ENCODE measurements around the gene TAX1BP3. TPM values are rescaled to one million over a fixed set of nuclear protein-coding genes. Genes with fewer than 3 reads are reported as not detected.

The TAX1BP3 gene
- total RNA-seq, 1 experiment from 2014 or later, result 147 TPM

- intact Hi-C loops (cut with micrococcal nuclease), result loop anchor here (1.0 to 5.0 kb wide), 3 partner anchors 32 to 161 kb away; partner anchors contain the start of genes ASPA and TRPV3
- Mint-ChIP-seq H3K27ac (ENCODE audit: low read depth, unreplicated experiment) (peak overlapping the region; percentile 100), H3K27me3 (ENCODE audit: insufficient read depth, unreplicated experiment) (no peaks in the 10 kb centered on the region), H3K4me1 (ENCODE audit: insufficient read depth, unreplicated experiment) (peaks cover 17% of the 10 kb centered on the region), H3K9me3 (ENCODE audit: unreplicated experiment) (no peaks in the 10 kb centered on the region), H3K36me3 (ENCODE audit: insufficient read depth, unreplicated experiment) (peaks cover 16% of the 10 kb centered on the region), H3K4me3 (ENCODE audit: unreplicated experiment) (peak overlapping the region; percentile 93)
- CTCF ChIA-PET, result interaction anchor here (0.6 to 1.4 kb wide), 4 partner anchors 31 to 778 kb away, joined by 3 to 4 read pairs (median 4); no protein-coding TSS in a partner anchor
- TSS peak; percentile 47 for BruUV-seq (replicated peaks)
- POLR2A ChIA-PET, result interaction anchor here (0.5 to 3.1 kb wide), 15 partner anchors 8 to 764 kb away, joined by 3 to 36 read pairs (median 7); partner anchors contain the start of genes EMC6, HASPIN and TAX1BP3
- no peak for TF ChIP-seq CTCF (IDR thresholded peaks at IDR 0.05; ENCODE audit: unreplicated experiment)
- no peak for DNase-seq (ENCODE audit: unreplicated experiment)
Observed at GRCh38 chr17:3635474-3636153, 32.8 kb downstream of the TAX1BP3 start.

DNA sequence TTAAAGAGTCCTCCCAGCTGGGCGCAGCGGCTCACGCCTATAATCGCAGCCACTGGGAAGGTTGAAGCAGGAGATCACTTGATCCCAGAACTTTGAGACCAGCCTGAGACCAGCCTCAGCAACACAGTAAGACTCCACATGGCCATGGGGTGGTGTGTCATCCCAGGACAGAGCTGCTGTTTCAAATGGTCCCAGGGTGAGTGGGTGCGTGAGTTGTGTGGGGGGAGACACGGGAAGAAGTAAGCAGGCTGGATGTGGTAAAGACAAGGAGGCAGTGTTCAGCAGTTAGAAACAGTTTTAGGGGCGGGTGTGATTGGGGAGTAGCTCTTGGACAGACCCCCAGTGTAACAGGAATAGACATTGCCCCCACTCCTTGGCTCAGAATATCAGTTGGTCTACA, 36.1 kb downstream of the TAX1BP3 start:
- intact Hi-C loops (cut with micrococcal nuclease), result no loop called here

GRCh38 chr17:3630781-3631180, 37.6 kb downstream of the TAX1BP3 start:
- Mint-ChIP-seq H3K4me3 (ENCODE audit: unreplicated experiment) (no peak overlapping the region), H3K4me1 (ENCODE audit: insufficient read depth, unreplicated experiment) (peaks cover 7% of the 10 kb centered on the region), H3K27me3 (ENCODE audit: insufficient read depth, unreplicated experiment) (no peaks in the 10 kb centered on the region), H3K9me3 (ENCODE audit: unreplicated experiment) (no peaks in the 10 kb centered on the region), H3K27ac (ENCODE audit: low read depth, unreplicated experiment) (no peak overlapping the region), H3K36me3 (ENCODE audit: insufficient read depth, unreplicated experiment) (peaks cover 43% of the 10 kb centered on the region)
- intact Hi-C loops (cut with micrococcal nuclease), result no loop called here
- CTCF ChIA-PET, result interaction anchor here (0.5 to 0.6 kb wide), 3 partner anchors 38 to 624 kb away, joined by 3 read pairs; no protein-coding TSS in a partner anchor
- no peak for TF ChIP-seq CTCF (IDR thresholded peaks at IDR 0.05; ENCODE audit: unreplicated experiment)
- DNase-seq (ENCODE audit: unreplicated experiment), result no peak
- no TSS peak for BruUV-seq (replicated peaks)
- POLR2A ChIA-PET, result no interaction called here

More for the DNA sequence above, 36.1 kb downstream of the TAX1BP3 start:
- CTCF ChIA-PET, result interaction anchor here (0.5 kb wide), 1 partner anchor 784 kb away, joined by 4 read pairs; no protein-coding TSS in a partner anchor
- no peak for DNase-seq (ENCODE audit: unreplicated experiment)
- Mint-ChIP-seq H3K36me3 (ENCODE audit: insufficient read depth, unreplicated experiment) (peaks cover 28% of the 10 kb centered on the region), H3K4me1 (ENCODE audit: insufficient read depth, unreplicated experiment) (peaks cover 11% of the 10 kb centered on the region), H3K9me3 (ENCODE audit: unreplicated experiment) (no peaks in the 10 kb centered on the region), H3K4me3 (ENCODE audit: unreplicated experiment) (no peak overlapping the region), H3K27ac (ENCODE audit: low read depth, unreplicated experiment) (no peak overlapping the region), H3K27me3 (ENCODE audit: insufficient read depth, unreplicated experiment) (no peaks in the 10 kb centered on the region)
- no peak for TF ChIP-seq CTCF (IDR thresholded peaks at IDR 0.05; ENCODE audit: unreplicated experiment)
- POLR2A ChIA-PET, result interaction anchor here (0.7 kb wide), 1 partner anchor 90 kb away, joined by 3 read pairs; no protein-coding TSS in a partner anchor
- no TSS peak for BruUV-seq (replicated peaks)

DNA sequence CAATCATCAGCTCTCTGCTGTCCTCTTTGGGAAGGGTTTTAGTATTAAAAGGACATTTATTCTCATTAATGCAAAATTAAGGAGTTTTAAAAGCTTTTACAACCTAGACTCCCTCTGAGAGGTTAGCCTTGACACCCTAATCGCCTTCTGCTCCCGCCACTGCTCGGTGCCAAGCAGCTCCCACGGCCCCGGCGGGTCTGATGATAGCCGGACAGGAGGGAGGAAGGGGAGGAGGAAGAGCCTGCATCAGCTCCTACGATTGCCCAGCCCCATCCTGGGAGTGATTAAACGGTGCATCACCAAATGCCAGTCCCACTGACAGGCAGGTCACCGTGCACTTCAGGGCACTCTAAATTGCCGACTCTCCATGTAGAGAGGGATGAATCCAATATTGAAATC, 40.6 kb downstream of the TAX1BP3 start:
- DNase-seq (ENCODE audit: unreplicated experiment), result no peak
- TF ChIP-seq CTCF (IDR thresholded peaks at IDR 0.05; ENCODE audit: unreplicated experiment), result no peak
- H3K36me3 Mint-ChIP-seq (ENCODE audit: insufficient read depth, unreplicated experiment), result peaks cover 59% of the 10 kb centered on the region
- intact Hi-C loops (cut with micrococcal nuclease), result no loop called here
- ChIA-PET CTCF (interaction anchor here (0.6 to 0.8 kb wide), 3 partner anchors 21 to 584 kb away, joined by 3 read pairs; no protein-coding TSS in a partner anchor), POLR2A (interaction anchor here (2.4 kb wide), 1 partner anchor 9 kb away, joined by 10 read pairs; the partner anchor contains the start of genes CTNS and SHPK)
- H3K9me3 Mint-ChIP-seq (ENCODE audit: unreplicated experiment), result no peaks in the 10 kb centered on the region
- no peak overlapping the region for H3K4me3 Mint-ChIP-seq (ENCODE audit: unreplicated experiment)
- no TSS peak for BruUV-seq (replicated peaks)
- H3K27me3 Mint-ChIP-seq (ENCODE audit: insufficient read depth, unreplicated experiment), result no peaks in the 10 kb centered on the region
- H3K4me1 Mint-ChIP-seq (ENCODE audit: insufficient read depth, unreplicated experiment), result no peaks in the 10 kb centered on the region
- H3K27ac Mint-ChIP-seq (ENCODE audit: low read depth, unreplicated experiment), result no peak overlapping the region

Measured in MCF 10A (cell line).